Measurements from ENCODE around the gene STEAP3.

DNA sequence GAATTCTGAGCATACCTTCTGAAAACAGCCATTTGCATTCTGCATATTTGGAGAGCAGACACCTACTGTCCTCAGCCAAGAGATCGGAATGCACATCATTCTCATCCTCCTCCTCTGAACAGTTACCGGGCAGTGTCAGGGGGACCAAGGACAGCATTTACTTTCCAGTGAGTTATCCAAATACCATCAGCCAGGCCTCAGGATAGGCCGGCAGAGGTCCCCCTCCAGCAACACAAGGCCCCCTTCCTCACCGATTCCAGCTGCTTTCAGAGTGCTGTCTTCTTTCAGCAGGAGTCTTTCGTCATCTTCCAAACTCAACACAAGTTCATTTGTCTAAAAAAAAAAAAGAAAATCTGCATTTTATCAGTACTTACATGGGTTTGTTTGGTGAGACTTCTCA lies 87.7 kb downstream of the STEAP3 start:
- TF ChIP-seq, protein P1, sequence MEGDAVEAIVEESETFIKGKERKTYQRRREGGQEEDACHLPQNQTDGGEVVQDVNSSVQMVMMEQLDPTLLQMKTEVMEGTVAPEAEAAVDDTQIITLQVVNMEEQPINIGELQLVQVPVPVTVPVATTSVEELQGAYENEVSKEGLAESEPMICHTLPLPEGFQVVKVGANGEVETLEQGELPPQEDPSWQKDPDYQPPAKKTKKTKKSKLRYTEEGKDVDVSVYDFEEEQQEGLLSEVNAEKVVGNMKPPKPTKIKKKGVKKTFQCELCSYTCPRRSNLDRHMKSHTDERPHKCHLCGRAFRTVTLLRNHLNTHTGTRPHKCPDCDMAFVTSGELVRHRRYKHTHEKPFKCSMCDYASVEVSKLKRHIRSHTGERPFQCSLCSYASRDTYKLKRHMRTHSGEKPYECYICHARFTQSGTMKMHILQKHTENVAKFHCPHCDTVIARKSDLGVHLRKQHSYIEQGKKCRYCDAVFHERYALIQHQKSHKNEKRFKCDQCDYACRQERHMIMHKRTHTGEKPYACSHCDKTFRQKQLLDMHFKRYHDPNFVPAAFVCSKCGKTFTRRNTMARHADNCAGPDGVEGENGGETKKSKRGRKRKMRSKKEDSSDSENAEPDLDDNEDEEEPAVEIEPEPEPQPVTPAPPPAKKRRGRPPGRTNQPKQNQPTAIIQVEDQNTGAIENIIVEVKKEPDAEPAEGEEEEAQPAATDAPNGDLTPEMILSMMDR (IDR thresholded peaks at IDR 0.05; ENCODE audit: poor library complexity, severe bottlenecking) = no peak
- TF ChIP-seq EZH2 (IDR thresholded peaks at IDR 0.05; ENCODE audit: borderline replicate concordance, insufficient read depth, low read length, poor library complexity, severe bottlenecking) (no peak), TAF1 (IDR thresholded peaks at IDR 0.05; ENCODE audit: low read depth) (no peak), EP300 (conservative IDR thresholded peaks at IDR 0.05; ENCODE audit: poor library complexity, severe bottlenecking) (no peak), POLR2AphosphoS5 (IDR thresholded peaks at IDR 0.05) (no peak)
- TF ChIP-seq, protein P2, sequence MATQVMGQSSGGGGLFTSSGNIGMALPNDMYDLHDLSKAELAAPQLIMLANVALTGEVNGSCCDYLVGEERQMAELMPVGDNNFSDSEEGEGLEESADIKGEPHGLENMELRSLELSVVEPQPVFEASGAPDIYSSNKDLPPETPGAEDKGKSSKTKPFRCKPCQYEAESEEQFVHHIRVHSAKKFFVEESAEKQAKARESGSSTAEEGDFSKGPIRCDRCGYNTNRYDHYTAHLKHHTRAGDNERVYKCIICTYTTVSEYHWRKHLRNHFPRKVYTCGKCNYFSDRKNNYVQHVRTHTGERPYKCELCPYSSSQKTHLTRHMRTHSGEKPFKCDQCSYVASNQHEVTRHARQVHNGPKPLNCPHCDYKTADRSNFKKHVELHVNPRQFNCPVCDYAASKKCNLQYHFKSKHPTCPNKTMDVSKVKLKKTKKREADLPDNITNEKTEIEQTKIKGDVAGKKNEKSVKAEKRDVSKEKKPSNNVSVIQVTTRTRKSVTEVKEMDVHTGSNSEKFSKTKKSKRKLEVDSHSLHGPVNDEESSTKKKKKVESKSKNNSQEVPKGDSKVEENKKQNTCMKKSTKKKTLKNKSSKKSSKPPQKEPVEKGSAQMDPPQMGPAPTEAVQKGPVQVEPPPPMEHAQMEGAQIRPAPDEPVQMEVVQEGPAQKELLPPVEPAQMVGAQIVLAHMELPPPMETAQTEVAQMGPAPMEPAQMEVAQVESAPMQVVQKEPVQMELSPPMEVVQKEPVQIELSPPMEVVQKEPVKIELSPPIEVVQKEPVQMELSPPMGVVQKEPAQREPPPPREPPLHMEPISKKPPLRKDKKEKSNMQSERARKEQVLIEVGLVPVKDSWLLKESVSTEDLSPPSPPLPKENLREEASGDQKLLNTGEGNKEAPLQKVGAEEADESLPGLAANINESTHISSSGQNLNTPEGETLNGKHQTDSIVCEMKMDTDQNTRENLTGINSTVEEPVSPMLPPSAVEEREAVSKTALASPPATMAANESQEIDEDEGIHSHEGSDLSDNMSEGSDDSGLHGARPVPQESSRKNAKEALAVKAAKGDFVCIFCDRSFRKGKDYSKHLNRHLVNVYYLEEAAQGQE (IDR thresholded peaks at IDR 0.05; ENCODE audit: borderline replicate concordance) = no peak
